ENCODE data around the gene TMEM223. TPM values are rescaled to one million over a fixed set of nuclear protein-coding genes. Genes with fewer than 3 reads are reported as not detected.

Gene TMEM223
- total RNA-seq, 1 donor from 2014 or later, result 19.5 TPM

GRCh38 chr11:62804310-62805075, 12.7 kb upstream of the TMEM223 start:
- H3K36me3 ChIP-seq (ENCODE audit: control insufficient read depth, insufficient read depth, low read length), result peaks cover 36% of the 10 kb centered on the region
- DNase-seq (ENCODE audit: low read depth), result peak; percentile 55

GRCh38 chr11:62801071-62801470, 9.3 kb upstream of the TMEM223 start:
- Histone ChIP-seq H3K4me3 (ENCODE audit: low read depth, low read length) (no peak overlapping the region), H3K36me3 (ENCODE audit: control insufficient read depth, insufficient read depth, low read length) (peaks cover 51% of the 10 kb centered on the region), H3K27me3 (ENCODE audit: control insufficient read depth, insufficient read depth, low read length) (no peaks in the 10 kb centered on the region)
- TF ChIP-seq, protein P1, sequence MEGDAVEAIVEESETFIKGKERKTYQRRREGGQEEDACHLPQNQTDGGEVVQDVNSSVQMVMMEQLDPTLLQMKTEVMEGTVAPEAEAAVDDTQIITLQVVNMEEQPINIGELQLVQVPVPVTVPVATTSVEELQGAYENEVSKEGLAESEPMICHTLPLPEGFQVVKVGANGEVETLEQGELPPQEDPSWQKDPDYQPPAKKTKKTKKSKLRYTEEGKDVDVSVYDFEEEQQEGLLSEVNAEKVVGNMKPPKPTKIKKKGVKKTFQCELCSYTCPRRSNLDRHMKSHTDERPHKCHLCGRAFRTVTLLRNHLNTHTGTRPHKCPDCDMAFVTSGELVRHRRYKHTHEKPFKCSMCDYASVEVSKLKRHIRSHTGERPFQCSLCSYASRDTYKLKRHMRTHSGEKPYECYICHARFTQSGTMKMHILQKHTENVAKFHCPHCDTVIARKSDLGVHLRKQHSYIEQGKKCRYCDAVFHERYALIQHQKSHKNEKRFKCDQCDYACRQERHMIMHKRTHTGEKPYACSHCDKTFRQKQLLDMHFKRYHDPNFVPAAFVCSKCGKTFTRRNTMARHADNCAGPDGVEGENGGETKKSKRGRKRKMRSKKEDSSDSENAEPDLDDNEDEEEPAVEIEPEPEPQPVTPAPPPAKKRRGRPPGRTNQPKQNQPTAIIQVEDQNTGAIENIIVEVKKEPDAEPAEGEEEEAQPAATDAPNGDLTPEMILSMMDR (IDR thresholded peaks at IDR 0.05; ENCODE audit: insufficient read depth, low read length, severe bottlenecking), result no peak
- FAIRE-seq, result peak; percentile 36
- no peak for DNase-seq (ENCODE audit: low read depth)

More at GRCh38 chr11:62804310-62805075, 12.7 kb upstream of the TMEM223 start:
- Histone ChIP-seq H3K4me3 (ENCODE audit: low read depth, low read length) (peak overlapping the region; percentile 81), H3K27me3 (ENCODE audit: control insufficient read depth, insufficient read depth, low read length) (no peaks in the 10 kb centered on the region)
- TF ChIP-seq, protein P1 (IDR thresholded peaks at IDR 0.05; ENCODE audit: insufficient read depth, low read length, severe bottlenecking), result no peak
- FAIRE-seq, result no peak

DNA sequence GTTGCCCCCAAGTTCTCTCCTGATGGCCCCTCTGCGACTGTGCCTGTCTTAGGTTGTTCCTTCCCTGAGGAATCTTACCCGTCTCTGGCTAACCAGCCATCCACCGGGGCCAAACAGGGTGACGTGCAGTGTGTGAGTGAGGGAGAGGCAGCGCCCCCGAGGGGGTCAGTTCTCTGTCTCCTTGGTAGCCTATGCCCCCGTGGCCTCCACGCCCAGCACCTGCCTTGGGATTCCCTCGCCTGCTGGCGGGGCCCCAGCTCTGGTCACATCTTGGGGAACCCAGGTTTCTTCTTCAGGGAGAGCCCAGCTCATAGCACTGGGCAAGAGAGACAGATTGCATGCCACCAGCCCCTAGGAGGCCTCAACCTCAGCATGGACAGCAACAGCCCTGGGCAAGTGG, 7.7 kb upstream of the TMEM223 start:
- TF ChIP-seq, protein P1 (IDR thresholded peaks at IDR 0.05; ENCODE audit: insufficient read depth, low read length, severe bottlenecking), result no peak
- Histone ChIP-seq H3K4me3 (ENCODE audit: low read depth, low read length) (no peak overlapping the region), H3K27me3 (ENCODE audit: control insufficient read depth, insufficient read depth, low read length) (no peaks in the 10 kb centered on the region), H3K36me3 (ENCODE audit: control insufficient read depth, insufficient read depth, low read length) (peaks cover 60% of the 10 kb centered on the region)
- FAIRE-seq (no peak), DNase-seq (ENCODE audit: low read depth) (no peak)

- H3K4me3 ChIP-seq (ENCODE audit: low read depth, low read length), result no peak overlapping the region
- DNase-seq (ENCODE audit: low read depth) (no peak), FAIRE-seq (no peak)
- TF ChIP-seq, protein P1 (IDR thresholded peaks at IDR 0.05; ENCODE audit: insufficient read depth, low read length, severe bottlenecking), result no peak
- H3K36me3 ChIP-seq (ENCODE audit: control insufficient read depth, insufficient read depth, low read length), result peaks cover 48% of the 10 kb centered on the region
- H3K27me3 ChIP-seq (ENCODE audit: control insufficient read depth, insufficient read depth, low read length), result no peaks in the 10 kb centered on the region
These were observed 4.5 kb upstream of the TMEM223 start for GRCh38 chr11:62796281-62796680.

DNA sequence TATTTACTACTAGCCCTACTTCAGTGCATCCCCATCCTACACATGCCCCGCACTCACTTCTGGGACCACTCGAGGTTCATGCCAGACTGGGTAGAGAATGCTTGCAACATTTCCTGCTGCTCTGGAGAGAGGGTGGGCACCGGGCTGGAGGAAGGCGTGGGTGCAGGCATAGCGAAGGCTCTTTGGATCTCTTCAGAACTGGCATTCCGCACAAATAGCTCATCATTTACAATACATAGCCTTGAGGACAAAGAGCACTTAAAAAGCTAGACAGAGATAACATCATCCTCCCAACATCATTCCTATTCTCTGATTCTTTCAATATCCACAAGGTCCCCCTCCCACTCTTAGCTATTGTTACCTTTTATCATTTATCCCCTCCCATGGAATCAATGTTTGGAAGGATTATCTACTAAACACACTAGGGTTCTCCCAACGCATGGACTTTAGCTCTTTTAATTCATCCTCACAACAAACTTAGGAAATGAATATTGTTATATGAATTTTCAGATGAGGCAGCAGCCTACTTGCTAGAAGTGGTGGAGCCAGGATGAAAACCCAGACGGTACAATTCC, 2.5 kb upstream of the TMEM223 start:
- DNase-seq (ENCODE audit: low read depth), result no peak
- no peak overlapping the region for H3K4me3 ChIP-seq (ENCODE audit: low read depth, low read length)
- H3K36me3 ChIP-seq (ENCODE audit: control insufficient read depth, insufficient read depth, low read length), result peaks cover 33% of the 10 kb centered on the region
- no peak for FAIRE-seq
- no peaks in the 10 kb centered on the region for H3K27me3 ChIP-seq (ENCODE audit: control insufficient read depth, insufficient read depth, low read length)
- TF ChIP-seq, protein P1 (IDR thresholded peaks at IDR 0.05; ENCODE audit: insufficient read depth, low read length, severe bottlenecking), result no peak

Measured in bronchial epithelial cell (primary cell).